HuH-7.5 (cell line): ENCODE data around the gene NOP53.
"Not testable (repeated sequence)": the region's sequence is repeated elsewhere in the genome, so short reads cannot be mapped to it uniquely, and the experiment has no call there.

Source experiments
- DNase-seq: peaks from one replicate; pipeline ENCODE4 v3.0.0; 2011; ENCODE audit warnings: low spot score

Gene NOP53

GRCh38 chr19:47778049-47778953 is 33.0 kb downstream of the NOP53 start, which contains the start of gene SELENOW:
Gene SELENOW (plus strand): TSS chr19:47778703. CDS start chr19:47778786, 83 bp downstream.
- peak; percentile 86 for DNase-seq

- no peak for DNase-seq
Measured at GRCh38 chr19:47778954-47779351, 33.6 kb downstream of the NOP53 start.

GRCh38 chr19:47779524-47780214 is 34.3 kb downstream of the NOP53 start:
- no peak for DNase-seq

- no peak for DNase-seq
Measured at GRCh38 chr19:47780215-47780551, 34.8 kb downstream of the NOP53 start.

GRCh38 chr19:47781590-47782262 is 36.4 kb downstream of the NOP53 start:
- DNase-seq: no peak

- DNase-seq: no peak
Measured at GRCh38 chr19:47786566-47786965, 41.2 kb downstream of the NOP53 start.

GRCh38 chr19:47787307-47787706 is 42.0 kb downstream of the NOP53 start:
- not testable (repeated sequence) for DNase-seq

- DNase-seq: not testable (repeated sequence)
Measured at GRCh38 chr19:47789811-47790210, 44.5 kb downstream of the NOP53 start.

GRCh38 chr19:47790398-47790814 is 45.1 kb downstream of the NOP53 start:
- peak; percentile 86 for DNase-seq

- DNase-seq: no peak
Measured at GRCh38 chr19:47792616-47793015, 47.3 kb downstream of the NOP53 start.

- DNase-seq: no peak
Measured at GRCh38 chr19:47794526-47794925, 49.2 kb downstream of the NOP53 start.

- no peak for DNase-seq
Measured at GRCh38 chr19:47796785-47797184, 51.4 kb downstream of the NOP53 start.

GRCh38 chr19:47797996-47798903 is 52.9 kb downstream of the NOP53 start:
- DNase-seq: no peak

- DNase-seq: no peak
Measured at GRCh38 chr19:47798904-47799266, 53.5 kb downstream of the NOP53 start.

- no peak for DNase-seq
Measured at GRCh38 chr19:47801270-47801669, 55.9 kb downstream of the NOP53 start.

GRCh38 chr19:47802521-47803043 is 57.2 kb downstream of the NOP53 start:
- DNase-seq: no peak

- not testable (repeated sequence) for DNase-seq
Measured at GRCh38 chr19:47803148-47803547, 57.8 kb downstream of the NOP53 start.

GRCh38 chr19:47803671-47804070 is 58.3 kb downstream of the NOP53 start:
- not testable (repeated sequence) for DNase-seq

- not testable (repeated sequence) for DNase-seq
Measured at GRCh38 chr19:47804451-47804850, 59.1 kb downstream of the NOP53 start, which contains the start of gene TPRX1. Gene TPRX1 (minus strand): TSS chr19:47804551. CDS start chr19:47804539, 12 bp downstream.

GRCh38 chr19:47805313-47805712 is 60.0 kb downstream of the NOP53 start:
- no peak for DNase-seq

GRCh38 chr19:47806435-47806834 is 61.1 kb downstream of the NOP53 start:
- no peak for DNase-seq
